Measurements from ENCODE around the gene TBX21.

DNA sequence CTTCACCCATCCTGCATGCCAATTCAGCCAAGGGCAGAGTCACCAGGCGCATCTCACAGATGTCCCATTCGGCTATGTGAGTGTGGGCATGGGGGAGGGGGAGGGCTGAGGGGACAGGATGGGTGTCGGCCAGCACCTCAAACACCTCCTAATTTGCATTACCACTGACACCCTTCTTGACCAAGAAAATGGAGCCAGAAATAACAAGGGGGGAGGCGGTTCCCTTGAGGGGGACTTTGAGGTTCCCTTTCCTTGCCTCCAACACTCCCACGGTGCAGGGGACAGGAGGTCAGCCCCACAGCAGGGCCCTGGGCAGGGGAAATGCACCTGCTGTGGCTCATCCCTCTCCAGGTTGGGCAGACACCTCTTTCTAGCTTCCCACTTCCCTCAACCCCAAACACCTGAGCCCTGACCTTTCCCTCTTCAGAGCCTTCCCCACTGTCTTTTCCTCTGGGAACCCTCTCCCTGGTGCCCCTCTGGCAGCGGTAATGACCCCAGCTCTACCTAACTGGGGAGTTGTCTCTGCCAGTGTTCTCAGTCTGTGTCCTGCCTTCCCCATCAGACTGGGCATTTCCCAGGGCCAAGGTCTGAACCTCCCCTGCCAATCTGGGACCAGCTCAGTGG, 18.2 kb upstream of the TBX21 start:
- TF ChIP-seq ZBTB1 (tag by site-specific recombination; IDR thresholded peaks at IDR 0.05) (no peak), PRDM1 (tag by site-specific recombination; IDR thresholded peaks at IDR 0.05) (no peak), ZNF621 (tag by site-specific recombination; IDR thresholded peaks at IDR 0.05) (no peak), CTCF (tag by site-specific recombination; IDR thresholded peaks at IDR 0.05) (no peak), ATF2 (tag by site-specific recombination; IDR thresholded peaks at IDR 0.05; ENCODE audit: low read depth) (no peak), ZSCAN5A (tag by site-specific recombination; IDR thresholded peaks at IDR 0.05) (no peak)

All from HEK293 (cell line).